Vagina (tissue), 2 donors: ENCODE data around the gene MACIR. TPM values are rescaled to one million over a fixed set of nuclear protein-coding genes. Genes with fewer than 3 reads are reported as not detected.

ENCODE experiments used
- DNase-seq, 2 donors: peaks; one replicate each; pipeline ENCODE4 v3.0.0-alpha.2; 2017; ENCODE audit errors: extremely low spot score in 2 of 2
- H3K27ac ChIP-seq: fragments of 200-600 bp; sonication (generic); one replicate; pipeline ENCODE4 v1.5.1; 2019
- H3K27me3 ChIP-seq: fragments of 200-600 bp; sonication (generic); one replicate; pipeline ENCODE4 v1.5.1; 2019
- H3K36me3 ChIP-seq, 2 donors: fragments of 200-600 bp; sonication (generic); one replicate each; pipeline ENCODE4 v1.5.1; 2017 to 2019
- H3K4me1 ChIP-seq: fragments of 200-600 bp; sonication (generic); one replicate; pipeline ENCODE4 v1.5.1; 2019
- H3K4me3 ChIP-seq, 2 donors: fragments of 200-600 bp; sonication (generic); 1 replicate in 1 of 2; 2 replicates in 1 of 2; pipeline ENCODE4 v1.5.1; 2016 to 2019
- H3K9me3 ChIP-seq: fragments of 200-600 bp; sonication (generic); one replicate; pipeline ENCODE4 v1.5.1; 2019
- CTCF ChIP-seq, 3 experiments: fragments of 450-650 bp in 2 of 3; fragments of 200-600 bp in 1 of 3; sonication (generic) in 1 of 3; IDR thresholded peaks; one replicate each; pipeline ENCODE4 v1.5.1; 2017 to 2019; ENCODE audit warnings: antibody characterized with exemption in 3 of 3, mild to moderate bottlenecking in 2 of 3, moderate library complexity in 2 of 3
- POLR2A ChIP-seq, 2 donors: fragments of 450-650 bp; IDR thresholded peaks; one replicate each; pipeline ENCODE4 v1.6.1; 2017; ENCODE audit warnings: antibody characterized with exemption in 2 of 2, mild to moderate bottlenecking in 2 of 2, moderate library complexity in 2 of 2
- POLR2AphosphoS5 ChIP-seq, 2 donors: sonication (generic); formaldehyde crosslinking; IDR thresholded peaks; one replicate each; pipeline ENCODE4 v1.9.0; 2017; ENCODE audit warnings: antibody characterized with exemption in 2 of 2, mild to moderate bottlenecking in 2 of 2, low read depth in 1 of 2; ENCODE audit not compliant: insufficient read depth in 1 of 2
- intact Hi-C: fragments of 100-400 bp; cut with DNase I; formaldehyde crosslinking; loops from one replicate; pipeline ENCODE4 v1.15.1; 2023
- total RNA-seq: library from RNA; depleted of rRNA; stranded (reverse); fragments of >200 nt; gene quantifications from one replicate; pipeline ENCODE4 v1.2.3, GENCODE V29; 2016

MACIR gene
- total RNA-seq, 1 donor from 2014 or later, result 6.9 TPM

- no peaks in the 10 kb centered on the region for H3K27me3 ChIP-seq
- intact Hi-C loops, result no loop called here
- H3K4me3 ChIP-seq, result no peak overlapping the region
- H3K4me1 ChIP-seq, result no peaks in the 10 kb centered on the region
- DNase-seq, result no peak
- TF ChIP-seq POLR2AphosphoS5 (IDR thresholded peaks at IDR 0.05; ENCODE audit: insufficient read depth in 1 of 2, low read depth in 1 of 2) (no peak), POLR2A (IDR thresholded peaks at IDR 0.05) (no peak), CTCF (IDR thresholded peaks at IDR 0.05) (no peak)
- H3K9me3 ChIP-seq, result no peaks in the 10 kb centered on the region
- H3K36me3 ChIP-seq, result no peaks in the 10 kb centered on the region
- no peak overlapping the region for H3K27ac ChIP-seq
Measured at GRCh38 chr5:103298607-103299188, 40.1 kb downstream of the MACIR start.

- no peak for DNase-seq
- Histone ChIP-seq H3K36me3 (no peaks in the 10 kb centered on the region), H3K27ac (no peak overlapping the region), H3K27me3 (no peaks in the 10 kb centered on the region), H3K4me3 (no peak overlapping the region), H3K4me1 (no peaks in the 10 kb centered on the region), H3K9me3 (no peaks in the 10 kb centered on the region)
- intact Hi-C loops, result no loop called here
- TF ChIP-seq CTCF (IDR thresholded peaks at IDR 0.05) (no peak), POLR2AphosphoS5 (IDR thresholded peaks at IDR 0.05; ENCODE audit: insufficient read depth in 1 of 2, low read depth in 1 of 2) (no peak), POLR2A (IDR thresholded peaks at IDR 0.05) (no peak)
Measured at GRCh38 chr5:103305809-103306208, 47.2 kb downstream of the MACIR start.

- TF ChIP-seq CTCF (IDR thresholded peaks at IDR 0.05), result no peak
- no peak for TF ChIP-seq POLR2AphosphoS5 (IDR thresholded peaks at IDR 0.05; ENCODE audit: insufficient read depth in 1 of 2, low read depth in 1 of 2)
- TF ChIP-seq POLR2A (IDR thresholded peaks at IDR 0.05), result no peak
- intact Hi-C loops, result no loop called here
- H3K4me3 ChIP-seq, result no peak overlapping the region
Measured at GRCh38 chr5:103307470-103307869, 48.9 kb downstream of the MACIR start.

DNA sequence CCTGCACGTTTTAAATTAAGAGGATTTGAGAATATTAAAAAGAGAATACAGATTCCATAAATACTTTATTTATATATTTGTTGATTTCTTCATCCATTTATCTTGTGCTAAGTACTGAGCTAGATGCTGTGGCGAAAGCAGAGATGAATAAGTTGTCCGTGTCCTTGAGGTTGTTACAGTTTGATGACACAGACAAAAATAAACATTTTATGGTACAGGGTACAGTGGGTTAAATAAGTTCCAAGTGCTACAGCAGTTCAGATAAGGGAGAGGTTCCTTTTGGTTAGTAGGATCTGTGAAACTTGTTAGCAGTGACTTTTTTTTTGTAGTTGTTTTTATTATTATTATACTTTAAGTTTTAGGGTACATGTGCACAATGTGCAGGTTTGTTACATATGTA is 50.2 kb downstream of the MACIR start:
- Histone ChIP-seq H3K27ac (no peak overlapping the region), H3K36me3 (no peaks in the 10 kb centered on the region), H3K9me3 (no peaks in the 10 kb centered on the region), H3K4me3 (no peak overlapping the region), H3K27me3 (no peaks in the 10 kb centered on the region), H3K4me1 (no peaks in the 10 kb centered on the region)
- intact Hi-C loops, result no loop called here
- DNase-seq, result no peak
- TF ChIP-seq POLR2A (IDR thresholded peaks at IDR 0.05), result no peak
- no peak for TF ChIP-seq CTCF (IDR thresholded peaks at IDR 0.05)
- TF ChIP-seq POLR2AphosphoS5 (IDR thresholded peaks at IDR 0.05; ENCODE audit: insufficient read depth in 1 of 2, low read depth in 1 of 2), result no peak

More at GRCh38 chr5:103307470-103307869, 48.9 kb downstream of the MACIR start:
- Histone ChIP-seq H3K27me3 (no peaks in the 10 kb centered on the region), H3K36me3 (no peaks in the 10 kb centered on the region), H3K9me3 (no peaks in the 10 kb centered on the region), H3K27ac (no peak overlapping the region), H3K4me1 (no peaks in the 10 kb centered on the region)
- no peak for DNase-seq

GRCh38 chr5:103313056-103313455 is 54.5 kb downstream of the MACIR start:
- Histone ChIP-seq H3K36me3 (no peaks in the 10 kb centered on the region), H3K27me3 (no peaks in the 10 kb centered on the region), H3K4me1 (no peaks in the 10 kb centered on the region), H3K9me3 (no peaks in the 10 kb centered on the region), H3K4me3 (no peak overlapping the region), H3K27ac (no peak overlapping the region)
- TF ChIP-seq CTCF (IDR thresholded peaks at IDR 0.05), result no peak
- no peak for TF ChIP-seq POLR2A (IDR thresholded peaks at IDR 0.05)
- no peak for TF ChIP-seq POLR2AphosphoS5 (IDR thresholded peaks at IDR 0.05; ENCODE audit: insufficient read depth in 1 of 2, low read depth in 1 of 2)
- intact Hi-C loops, result no loop called here
- DNase-seq, result no peak
